Measurements from ENCODE around the gene KCNF1.

Gene KCNF1

DNA sequence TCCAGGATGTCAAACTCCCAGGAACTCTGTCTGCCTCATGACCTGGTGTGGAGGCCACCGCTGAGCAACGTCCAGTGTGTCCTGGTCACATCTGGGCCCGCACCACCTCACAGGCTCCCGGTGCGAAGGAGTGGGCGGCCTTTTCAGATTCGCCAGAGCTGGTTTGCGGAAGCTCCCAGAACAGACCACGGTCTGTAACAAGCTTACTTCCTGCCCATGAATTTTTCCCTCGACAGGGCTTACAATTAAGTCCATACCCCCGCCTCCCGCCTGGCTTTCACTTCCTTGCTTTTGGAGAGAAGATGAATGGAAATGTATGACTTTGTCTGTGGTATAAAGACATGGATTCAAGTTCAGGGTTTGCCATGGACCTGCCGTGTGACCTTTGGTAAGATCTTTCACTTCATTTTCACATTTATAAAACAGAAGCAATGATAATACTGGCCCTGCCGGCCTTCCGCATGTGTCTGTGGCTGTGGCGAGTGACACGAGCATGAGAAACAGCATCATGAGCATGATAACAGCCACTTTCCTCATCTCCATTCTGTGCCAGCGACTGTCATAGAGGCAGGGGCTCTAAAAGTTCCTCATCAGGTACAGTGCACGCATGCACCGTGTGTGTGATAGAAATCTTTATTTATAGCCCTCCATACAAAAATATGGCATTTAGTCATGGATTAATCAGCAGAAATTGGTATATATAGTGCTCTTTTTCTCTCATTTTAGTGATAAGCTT lies 31.0 kb upstream of the KCNF1 start:
- no peak for DNase-seq

DNA sequence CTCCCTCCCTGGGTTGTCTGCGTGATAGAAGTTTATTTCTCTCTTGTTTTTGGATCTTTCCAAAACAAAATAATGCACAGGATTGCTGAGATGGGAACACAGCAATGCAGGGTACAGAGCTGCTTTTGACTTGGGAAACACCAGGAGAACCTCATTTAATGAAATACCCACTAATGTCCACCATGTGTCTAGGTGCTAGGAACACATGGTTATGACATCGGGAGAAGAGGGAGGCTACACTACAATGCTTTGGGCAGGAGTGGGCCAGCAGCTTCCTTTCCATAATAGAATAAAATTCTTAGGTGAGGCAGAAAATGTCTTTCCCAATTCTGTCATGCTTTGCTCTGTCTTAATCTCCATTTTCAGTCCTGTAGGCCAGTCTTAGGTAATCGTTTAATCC lies 29.2 kb upstream of the KCNF1 start:
- DNase-seq, result no peak

GRCh38 chr2:10883066-10883465 lies 28.7 kb upstream of the KCNF1 start:
- DNase-seq, result no peak

GRCh38 chr2:10883801-10884478 lies 27.8 kb upstream of the KCNF1 start:
- no peak for DNase-seq

DNA sequence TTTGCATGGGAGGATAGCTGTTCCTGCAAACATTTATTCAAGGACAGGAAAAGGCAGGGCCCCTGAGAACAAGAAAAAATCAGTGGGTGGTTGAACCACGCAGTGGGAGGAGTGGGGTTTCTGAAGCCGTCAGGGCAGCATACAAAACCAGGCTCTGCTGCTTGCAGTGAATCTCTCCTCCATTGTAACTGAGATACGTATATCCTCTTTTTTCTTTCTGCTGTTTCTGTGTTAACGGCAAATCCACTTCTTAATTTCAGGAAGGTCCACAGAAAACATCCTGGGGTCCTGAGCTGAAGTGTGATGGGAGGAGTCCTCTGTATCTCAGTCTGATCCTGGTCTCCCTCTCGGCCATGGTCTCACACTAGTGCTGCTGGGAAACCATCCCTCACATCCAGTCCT lies 27.2 kb upstream of the KCNF1 start:
- no peak for DNase-seq

DNA sequence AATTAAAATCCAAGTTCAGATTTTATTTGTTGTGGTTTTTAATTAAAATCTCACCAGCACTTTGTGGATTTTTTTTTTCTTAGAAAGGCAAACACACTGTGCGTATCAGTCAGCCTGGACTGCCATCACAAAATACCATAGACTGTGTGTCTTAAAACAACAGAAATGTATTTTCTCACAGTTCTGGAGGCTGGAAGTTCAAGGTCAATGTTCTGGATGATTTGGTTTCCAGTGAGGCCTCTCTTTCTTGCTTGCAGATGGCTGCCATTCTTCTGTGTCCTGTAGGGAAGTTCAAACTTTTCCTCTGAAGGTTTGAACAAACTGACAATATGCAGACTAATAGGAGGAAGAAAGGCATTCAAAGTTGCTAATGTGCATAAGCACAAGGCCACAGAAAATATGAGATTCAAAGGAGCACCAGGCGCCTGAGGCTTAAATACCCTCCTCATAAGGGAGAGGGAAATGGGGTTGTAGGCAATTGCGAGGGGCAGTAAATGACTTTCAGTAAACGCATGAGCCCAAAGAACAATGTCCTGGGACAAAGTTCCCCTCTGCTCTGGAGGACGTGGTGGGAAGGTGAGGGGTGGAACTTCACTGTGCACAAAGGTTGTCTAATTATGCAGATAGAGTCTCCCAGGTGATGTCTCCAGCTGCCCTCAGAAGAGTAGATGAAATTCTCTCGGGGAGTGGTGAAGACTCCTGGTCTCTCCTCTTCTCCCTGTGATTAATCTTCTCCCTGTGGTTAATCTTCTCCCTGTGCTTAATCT lies 26.5 kb upstream of the KCNF1 start:
- no peak for DNase-seq

DNA sequence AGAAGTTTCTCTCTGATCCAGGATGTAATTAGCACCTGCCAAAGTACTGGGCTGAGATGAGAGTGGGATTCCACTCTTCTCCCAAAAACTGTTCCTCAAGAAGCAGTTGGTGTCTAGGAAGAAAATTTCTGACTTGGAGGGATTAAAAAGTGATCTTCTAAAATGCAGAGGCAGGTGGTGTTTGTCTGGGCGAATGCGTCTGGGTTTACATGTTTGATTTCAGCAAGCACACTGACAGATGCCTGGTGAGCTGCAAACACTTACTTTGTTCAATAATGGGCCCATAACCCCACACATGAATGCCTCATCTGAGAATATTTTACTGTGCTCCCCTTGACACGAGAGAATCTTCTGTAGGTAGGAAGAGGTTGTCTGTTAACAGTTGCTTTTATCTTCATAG lies 24.3 kb upstream of the KCNF1 start:
- peak; percentile 25 for DNase-seq

DNA sequence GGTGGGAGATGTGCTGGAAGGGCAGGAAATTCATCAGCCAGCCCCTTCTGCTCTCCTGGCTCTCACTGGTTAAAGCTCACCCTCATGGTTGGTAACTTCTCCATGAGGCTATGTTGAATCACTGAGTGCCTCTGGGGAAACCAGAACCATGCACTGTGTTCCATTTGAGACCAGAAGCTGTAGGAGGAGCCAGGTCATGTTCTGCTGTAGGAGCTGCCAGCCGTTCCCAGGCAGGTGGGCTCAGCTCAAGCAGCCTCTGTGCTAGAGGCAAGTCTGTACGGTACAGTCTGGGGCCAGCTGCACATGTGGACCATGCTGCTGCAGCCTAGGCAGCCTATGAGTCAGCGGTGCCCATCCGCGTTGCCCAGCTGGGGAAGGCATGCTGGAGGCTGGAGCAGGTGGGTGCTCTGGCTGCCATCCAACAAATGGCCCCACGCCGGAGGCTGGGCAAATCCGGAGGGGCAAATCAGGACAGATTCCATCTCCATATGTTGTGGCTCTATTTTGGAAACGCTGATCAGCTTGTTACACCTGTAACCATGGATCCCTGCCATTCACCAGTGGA lies 22.0 kb upstream of the KCNF1 start:
- DNase-seq, result peak; percentile 69

GRCh38 chr2:10890706-10891270 lies 20.9 kb upstream of the KCNF1 start:
- DNase-seq, result no peak

- peak; percentile 31 for DNase-seq
These were observed 20.3 kb upstream of the KCNF1 start for GRCh38 chr2:10891390-10891789.

GRCh38 chr2:10891848-10892247 lies 19.9 kb upstream of the KCNF1 start:
- DNase-seq, result no peak

DNA sequence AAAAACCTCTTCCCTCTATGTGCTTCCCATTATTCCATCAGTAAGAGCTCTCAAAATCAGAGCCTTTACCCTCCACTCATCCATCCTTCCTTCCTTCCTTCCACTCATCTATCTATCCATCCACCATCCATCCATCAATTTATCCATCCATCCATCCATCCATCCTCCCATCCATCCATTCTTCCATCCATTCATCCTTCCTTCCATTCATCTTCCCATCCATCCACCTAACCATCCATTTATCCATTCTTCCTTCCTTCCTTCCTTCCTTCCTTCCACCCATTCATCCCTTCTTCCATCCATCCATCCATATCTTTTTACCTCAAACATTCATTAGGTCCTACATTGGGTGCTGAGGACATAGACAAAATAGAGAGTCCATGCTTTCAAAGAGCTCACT lies 19.4 kb upstream of the KCNF1 start:
- DNase-seq, result no peak

DNA sequence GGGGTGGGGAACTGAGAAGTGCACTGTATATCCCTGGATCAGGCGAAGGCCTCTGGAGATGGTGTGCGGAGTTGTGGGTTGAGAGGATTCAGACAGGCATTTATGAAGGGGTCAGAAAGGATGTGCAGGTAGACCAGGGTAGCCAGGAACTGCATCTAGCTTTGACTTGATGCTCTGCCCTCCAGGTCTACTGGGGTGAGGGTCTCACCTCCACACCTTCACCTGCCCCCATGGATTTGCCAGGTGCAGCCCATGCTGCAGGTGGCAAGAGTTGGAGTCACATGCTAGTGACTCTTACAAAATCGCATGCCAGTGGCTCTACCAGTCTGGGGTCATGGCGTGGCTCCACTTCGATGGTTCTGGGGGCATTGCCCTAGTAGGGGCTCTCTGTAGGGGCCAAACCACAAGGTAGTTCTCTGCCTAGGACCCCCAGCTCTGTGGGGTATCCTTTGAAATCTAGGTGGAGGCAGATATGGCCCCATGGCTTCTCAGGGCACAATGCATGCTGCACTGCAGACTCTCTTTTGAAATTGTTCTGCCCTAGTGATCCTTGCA lies 18.9 kb upstream of the KCNF1 start:
- DNase-seq, result no peak

DNA sequence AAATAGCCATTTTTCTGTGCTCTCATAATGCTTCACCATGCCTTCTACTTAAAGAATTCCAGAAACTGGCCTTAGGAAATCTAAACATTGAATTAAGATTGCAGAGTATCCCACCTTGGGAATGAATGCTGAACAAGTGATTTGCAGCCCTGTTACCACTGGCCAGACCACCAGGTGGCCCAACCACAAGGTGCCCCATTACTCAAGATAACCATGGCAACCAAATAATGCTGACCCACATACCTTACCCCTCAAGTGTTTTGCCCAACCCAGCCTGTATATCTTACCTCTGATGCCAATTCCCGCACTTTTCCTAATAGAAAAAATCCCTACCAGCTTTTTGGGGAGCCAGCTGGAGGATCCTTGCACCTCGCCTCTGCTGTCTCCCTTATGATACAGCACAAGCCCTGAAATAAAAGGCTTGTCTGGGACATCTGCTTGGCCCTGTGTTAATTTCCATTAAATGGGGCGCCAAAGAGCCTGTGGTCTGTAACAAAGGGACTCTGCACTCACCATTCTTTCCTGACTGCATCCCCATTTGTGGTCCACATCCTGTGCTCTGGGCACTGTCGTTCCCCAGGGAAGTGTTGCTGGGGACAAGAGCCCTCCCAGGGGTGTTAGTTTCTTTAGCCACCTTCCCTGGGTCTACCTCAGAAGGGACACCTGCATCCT lies 17.3 kb upstream of the KCNF1 start:
- DNase-seq, result no peak

DNA sequence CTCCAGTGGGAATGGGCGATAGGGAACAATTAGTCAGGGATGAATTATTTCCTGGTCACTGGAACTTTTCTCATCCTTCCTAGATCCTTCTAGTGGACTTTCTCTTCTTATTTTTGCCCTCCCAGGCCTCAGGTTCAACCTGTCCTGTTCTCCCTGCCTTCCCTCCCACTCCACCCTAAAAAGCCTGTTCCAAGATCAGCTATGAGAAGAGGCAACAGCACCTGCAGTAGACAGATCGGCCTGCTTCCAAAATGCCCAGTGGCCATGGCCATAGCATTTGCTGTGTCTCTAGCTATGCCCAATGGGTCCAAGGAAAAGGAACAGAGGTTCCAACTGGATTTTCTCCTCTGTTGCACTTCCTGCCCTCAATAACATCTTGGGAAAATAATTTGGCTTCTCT lies 16.5 kb upstream of the KCNF1 start:
- no peak for DNase-seq

- no peak for DNase-seq
These were observed 13.8 kb upstream of the KCNF1 start for GRCh38 chr2:10897956-10898355.

GRCh38 chr2:10900216-10901109 lies 11.3 kb upstream of the KCNF1 start:
- DNase-seq, result no peak

DNA sequence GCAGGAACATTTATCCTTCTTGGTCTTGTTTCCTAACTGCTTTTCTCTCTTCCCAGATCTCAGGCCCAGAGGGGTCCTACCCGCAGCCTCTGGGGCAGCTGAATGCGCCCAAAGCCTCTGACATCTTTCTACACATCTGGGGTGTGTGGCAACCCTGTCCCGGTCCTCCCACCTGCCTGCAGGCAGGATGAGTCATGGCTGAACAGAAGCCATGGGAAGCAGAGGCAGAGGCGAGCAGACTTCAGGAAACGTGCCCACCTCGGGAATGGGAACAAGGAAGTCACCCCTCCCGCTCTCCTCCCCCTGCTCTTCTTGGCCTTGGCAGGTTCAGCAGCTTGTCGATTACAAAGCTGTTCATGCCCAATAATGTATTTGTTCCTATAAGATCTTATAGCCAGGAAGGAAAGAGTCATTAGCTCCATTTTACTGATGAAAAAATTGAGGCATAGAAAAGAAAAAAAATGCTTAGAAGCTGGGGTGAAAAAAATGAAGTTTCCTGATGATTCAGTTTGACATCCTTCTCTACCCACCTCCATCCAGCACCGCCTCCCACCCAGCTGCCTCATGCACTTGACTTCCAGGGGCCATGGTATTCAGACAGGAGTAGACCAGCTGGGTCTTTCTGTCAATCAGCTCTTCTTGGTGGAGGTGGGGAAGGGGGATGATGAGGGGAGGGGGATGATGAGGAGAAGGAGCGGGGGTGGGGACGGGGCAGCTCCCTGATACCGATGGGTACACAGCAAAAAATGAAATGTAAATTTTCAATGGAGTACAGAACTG lies 10.4 kb upstream of the KCNF1 start:
- no peak for DNase-seq

DNA sequence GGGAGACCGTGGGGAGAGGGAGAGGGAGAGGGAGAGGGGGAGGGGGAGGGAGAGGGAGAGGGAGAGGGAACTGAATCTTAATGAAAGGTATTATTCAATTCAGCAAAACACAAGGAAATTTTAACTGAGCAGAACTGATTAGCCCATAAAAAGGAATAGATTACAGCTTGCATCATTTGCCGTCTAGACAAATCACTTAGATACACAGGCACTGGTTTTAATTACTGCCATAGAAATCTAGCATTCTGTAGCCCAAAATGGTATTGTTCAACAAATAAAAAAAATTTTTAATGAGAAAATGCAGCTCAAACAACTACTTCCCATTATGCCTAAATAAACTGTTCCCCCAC lies 7.9 kb upstream of the KCNF1 start:
- no peak for DNase-seq

DNA sequence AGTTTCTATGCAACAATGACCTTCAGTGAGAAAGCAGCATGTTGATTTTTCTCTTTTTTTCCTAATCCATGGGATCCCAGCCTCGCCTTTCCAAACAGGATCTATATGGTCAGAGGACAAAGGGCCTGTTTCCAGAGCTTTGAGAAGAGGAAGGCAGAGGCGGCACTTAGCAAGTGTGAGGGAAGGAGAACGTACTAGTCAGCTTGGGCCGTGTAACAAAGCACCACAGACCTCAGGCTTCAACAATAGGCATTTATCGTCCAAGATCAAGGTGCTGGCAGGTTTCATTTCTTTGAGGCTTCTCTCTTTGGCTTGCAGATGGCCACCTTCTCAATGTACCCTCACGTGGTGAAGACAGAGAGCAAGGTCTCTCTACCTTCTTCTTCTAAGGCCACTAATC lies 7.3 kb upstream of the KCNF1 start:
- DNase-seq, result no peak

All from NCI-H446 treated with DMSO at 0.1 percent for 48 hours (cell line).